Colonic mucosa (tissue), 4 donors: ENCODE measurements around the gene SUGCT. TPM values are rescaled to one million over a fixed set of nuclear protein-coding genes. Genes with fewer than 3 reads are reported as not detected.

Experiments used
- DNase-seq: peaks from one replicate; pipeline ENCODE4 v3.0.0-alpha.2; 2020
- H3K27ac ChIP-seq: fragments of 200-600 bp; one replicate; pipeline ENCODE4 v1.8.0; 2021
- H3K27me3 ChIP-seq: fragments of 200-600 bp; one replicate; pipeline ENCODE4 v1.8.0; 2021
- H3K36me3 ChIP-seq: fragments of 200-600 bp; one replicate; pipeline ENCODE4 v1.8.0; 2021
- H3K4me1 ChIP-seq: fragments of 200-600 bp; one replicate; pipeline ENCODE4 v1.8.0; 2021; ENCODE audit warnings: mild to moderate bottlenecking
- H3K4me3 ChIP-seq: fragments of 200-600 bp; one replicate; pipeline ENCODE4 v1.8.0; 2021
- H3K9ac ChIP-seq, 2 donors: one replicate each; pipeline ENCODE4 v1.7.0; 2013; ENCODE audit warnings: control low read depth in 2 of 2, low read depth in 2 of 2, low read length in 2 of 2
- H3K9me3 ChIP-seq: fragments of 200-600 bp; one replicate; pipeline ENCODE4 v1.8.0; 2021
- CTCF ChIP-seq: fragments of 200-600 bp; IDR thresholded peaks from one replicate; pipeline ENCODE4 v1.8.0; 2022; ENCODE audit warnings: antibody characterized with exemption, mild to moderate bottlenecking
- intact Hi-C: fragments of 100-400 bp; cut with DNase I; formaldehyde crosslinking; loops from one replicate; pipeline ENCODE4 v1.14.1; 2022
- total RNA-seq, 2 donors: library from RNA; stranded (reverse); fragmentation: NEBNext Ultra II Directional in 1 of 2; extraction: Animal tissue kit (Norgen Biotek cat#: 25700) in 1 of 2; gene quantifications; one replicate each; pipeline ENCODE4 v1.2.1, GENCODE V29; 2021
- donor health status: healthy.
- donor health status: DM: no; HTN: no; CAD: no.
- donor health status: DM: no; HTN: no; CAD: no.

SUGCT gene
- total RNA-seq, 2 donors from 2014 or later, result 3.6 to 15.1 TPM

GRCh38 chr7:40805361-40805760, 670.6 kb downstream of the SUGCT start:
- no peaks in the 10 kb centered on the region for H3K36me3 ChIP-seq
- H3K27ac ChIP-seq, result peak overlapping the region; percentile 63
- TF ChIP-seq CTCF, result no peak
- no peak for DNase-seq
- H3K9me3 ChIP-seq, result no peaks in the 10 kb centered on the region
- intact Hi-C loops, result no loop called here
- H3K27me3 ChIP-seq, result no peaks in the 10 kb centered on the region
- no peaks in the 10 kb centered on the region for H3K4me1 ChIP-seq
- H3K4me3 ChIP-seq, result no peak overlapping the region
- no peak overlapping the region for H3K9ac ChIP-seq

GRCh38 chr7:40808378-40808942, 673.7 kb downstream of the SUGCT start:
- H3K27ac ChIP-seq, result peak overlapping the region; percentile 52
- TF ChIP-seq CTCF, result no peak

GRCh38 chr7:40810274-40810673, 675.5 kb downstream of the SUGCT start:
- no peak overlapping the region for H3K4me3 ChIP-seq
- TF ChIP-seq CTCF, result no peak
- intact Hi-C loops, result no loop called here
- no peak overlapping the region for H3K27ac ChIP-seq
- no peak overlapping the region for H3K9ac ChIP-seq
- no peaks in the 10 kb centered on the region for H3K36me3 ChIP-seq
- no peaks in the 10 kb centered on the region for H3K4me1 ChIP-seq
- no peak for DNase-seq
- H3K27me3 ChIP-seq, result no peaks in the 10 kb centered on the region
- H3K9me3 ChIP-seq, result no peaks in the 10 kb centered on the region

More at GRCh38 chr7:40808378-40808942, 673.7 kb downstream of the SUGCT start:
- Histone ChIP-seq H3K27me3 (no peaks in the 10 kb centered on the region), H3K9ac (no peak overlapping the region), H3K36me3 (no peaks in the 10 kb centered on the region), H3K4me1 (no peaks in the 10 kb centered on the region), H3K9me3 (no peaks in the 10 kb centered on the region), H3K4me3 (no peak overlapping the region)
- intact Hi-C loops, result no loop called here
- peak; percentile 31 for DNase-seq

- intact Hi-C loops, result no loop called here
- TF ChIP-seq CTCF, result no peak
- Histone ChIP-seq H3K4me1 (no peaks in the 10 kb centered on the region), H3K27ac (no peak overlapping the region), H3K4me3 (no peak overlapping the region), H3K27me3 (no peaks in the 10 kb centered on the region), H3K9ac (no peak overlapping the region), H3K9me3 (no peaks in the 10 kb centered on the region), H3K36me3 (no peaks in the 10 kb centered on the region)
- DNase-seq, result no peak
Observed at GRCh38 chr7:40811666-40812065, 676.9 kb downstream of the SUGCT start.

GRCh38 chr7:40815022-40815421, 680.2 kb downstream of the SUGCT start:
- Histone ChIP-seq H3K27ac (no peak overlapping the region), H3K4me3 (no peak overlapping the region), H3K4me1 (no peaks in the 10 kb centered on the region), H3K36me3 (no peaks in the 10 kb centered on the region), H3K9me3 (no peaks in the 10 kb centered on the region), H3K27me3 (no peaks in the 10 kb centered on the region), H3K9ac (no peak overlapping the region)
- no peak for TF ChIP-seq CTCF
- intact Hi-C loops, result no loop called here
- no peak for DNase-seq
